ENCODE measurements around the gene FNDC3B.
A peak's percentile ranks its signal among the peaks of the same experiment; 100 is the strongest.
"Not testable (repeated sequence)": the region's sequence is repeated elsewhere in the genome, so short reads cannot be mapped to it uniquely, and the experiment has no call there.

FNDC3B gene

DNA sequence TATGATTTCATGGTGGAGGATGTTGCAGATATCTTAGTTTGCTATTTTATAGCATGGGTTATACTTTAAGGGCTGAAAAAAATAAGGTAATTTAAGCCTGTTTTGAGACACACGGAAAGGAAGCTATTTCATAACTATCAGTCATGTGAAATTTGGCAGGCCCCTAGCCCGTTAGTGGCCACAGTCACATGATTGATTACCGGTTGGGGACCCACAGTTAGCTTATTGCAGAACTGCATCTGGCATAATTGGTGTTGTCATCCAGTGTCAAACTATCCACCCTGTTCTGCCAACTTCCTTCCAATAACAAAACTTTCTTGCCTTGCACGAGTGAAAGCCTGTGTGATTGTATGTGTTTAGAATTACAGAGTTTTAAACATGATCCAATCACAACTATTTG is 35.2 kb downstream of the FNDC3B start:
- DNase-seq (ENCODE audit: low read depth) = no peak

DNA sequence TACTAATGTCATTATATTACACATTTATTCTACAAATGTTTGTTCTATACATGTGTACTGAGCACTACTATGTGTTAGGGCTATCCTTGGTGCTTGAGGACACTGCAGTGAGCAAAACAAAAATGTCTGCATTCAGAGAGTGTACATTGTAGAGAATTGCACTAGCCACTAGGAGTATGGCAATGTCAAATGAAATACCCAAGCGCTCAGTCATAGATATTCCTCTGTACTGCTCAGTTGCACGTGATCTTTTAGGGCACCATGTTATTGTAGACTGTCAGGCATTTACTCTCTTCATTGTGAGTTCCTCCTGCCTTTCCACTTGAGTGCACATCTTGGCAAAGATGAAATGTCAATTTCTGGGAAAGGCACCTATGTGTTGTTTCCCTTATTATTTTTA is 36.8 kb downstream of the FNDC3B start:
- no peak for DNase-seq (ENCODE audit: low read depth)

DNA sequence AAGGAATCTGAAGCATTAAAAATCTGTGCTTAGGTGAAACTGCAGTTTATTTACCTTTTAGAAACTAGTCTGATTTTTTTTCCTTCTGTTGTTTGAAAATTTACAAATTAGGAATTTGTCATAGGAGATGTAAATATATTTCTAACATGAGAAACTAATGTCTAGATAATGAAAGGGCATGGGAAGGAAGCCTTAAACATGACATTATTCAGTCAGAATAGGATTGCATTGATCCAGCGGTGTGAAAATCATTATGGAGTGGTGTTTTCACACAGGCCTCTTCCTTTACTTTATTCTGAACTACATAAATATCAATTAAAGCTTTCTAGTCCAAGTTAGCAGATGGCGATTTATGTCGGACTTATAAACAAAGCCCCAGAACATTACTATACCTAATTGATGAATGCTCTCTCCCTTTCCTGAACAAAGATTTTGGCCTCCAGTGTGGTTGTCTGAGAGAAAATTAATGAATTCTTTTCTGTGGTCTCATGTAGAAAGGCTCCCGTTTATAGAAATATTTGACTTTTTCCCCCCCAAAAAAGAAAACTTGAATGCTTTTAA is 37.9 kb downstream of the FNDC3B start:
- DNase-seq (ENCODE audit: low read depth) = no peak

DNA sequence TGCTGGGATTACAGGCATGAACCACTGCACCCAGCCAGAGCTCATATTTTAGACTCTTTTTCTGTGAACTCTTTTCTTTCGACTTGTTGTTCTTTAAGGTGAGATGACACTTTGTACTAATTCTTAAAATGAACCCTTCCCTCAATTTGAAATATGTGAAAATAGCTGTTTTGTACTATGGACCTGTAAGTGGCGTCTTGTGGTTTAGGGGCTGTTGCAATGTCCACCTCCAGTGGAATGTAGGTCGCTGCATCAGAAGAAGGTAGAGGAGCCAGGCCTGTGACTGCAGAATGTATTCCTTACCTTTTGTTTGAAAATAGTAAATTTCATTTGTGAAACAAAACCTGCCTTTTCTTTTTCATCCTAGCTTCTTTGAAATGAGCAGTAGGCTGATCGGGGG is 38.9 kb downstream of the FNDC3B start:
- DNase-seq (ENCODE audit: low read depth) = no peak

DNA sequence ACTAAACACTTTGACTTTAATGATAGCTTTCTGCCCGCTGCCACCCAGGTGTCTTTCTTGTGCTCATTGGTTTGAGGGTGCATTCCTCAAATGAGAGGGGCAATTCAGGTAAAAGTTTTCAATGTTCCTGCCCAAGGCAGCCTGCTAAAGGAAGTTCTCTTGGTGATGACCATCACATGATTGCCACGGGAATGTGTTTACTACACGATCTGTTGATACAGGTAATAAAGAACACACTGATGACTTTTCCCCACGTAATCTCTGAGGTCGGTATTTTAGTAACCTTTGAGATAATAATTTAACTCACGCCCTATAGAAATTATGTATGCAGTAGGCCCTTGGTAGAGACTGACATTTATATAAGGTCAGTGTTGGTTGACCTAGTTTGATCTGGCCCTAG is 39.3 kb downstream of the FNDC3B start:
- no peak for DNase-seq (ENCODE audit: low read depth)

DNA sequence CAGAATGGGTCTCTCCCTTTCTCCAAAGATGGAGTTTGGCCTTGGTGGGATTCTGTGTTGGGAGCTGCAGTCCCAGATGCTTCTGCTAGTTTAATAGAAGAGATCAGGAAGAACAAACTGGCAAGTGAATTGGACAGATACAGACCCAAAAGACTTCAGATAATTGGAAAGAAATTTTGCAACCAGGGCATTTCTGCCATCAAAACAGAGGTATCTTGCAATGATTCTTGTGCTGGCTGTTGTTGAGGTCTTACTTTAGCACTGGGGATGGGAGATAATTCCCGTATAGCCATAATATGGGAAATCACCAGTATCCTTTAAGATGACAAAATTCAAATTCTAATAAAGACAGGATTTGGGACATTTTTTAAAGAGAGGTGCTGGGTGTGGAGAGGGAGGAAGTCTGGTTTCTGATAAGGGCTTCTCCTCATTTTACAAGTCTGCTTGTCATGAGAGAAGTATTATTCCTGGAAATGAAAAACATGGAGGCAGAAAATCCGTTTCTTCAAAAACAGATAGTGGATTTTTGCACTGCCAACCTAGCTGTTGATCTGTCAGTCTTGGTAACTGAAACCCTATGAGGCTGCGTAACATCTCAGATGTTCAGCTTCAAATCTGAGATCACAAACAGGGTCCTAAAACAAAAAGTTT is 40.1 kb downstream of the FNDC3B start:
- DNase-seq (ENCODE audit: low read depth) = no peak

DNA sequence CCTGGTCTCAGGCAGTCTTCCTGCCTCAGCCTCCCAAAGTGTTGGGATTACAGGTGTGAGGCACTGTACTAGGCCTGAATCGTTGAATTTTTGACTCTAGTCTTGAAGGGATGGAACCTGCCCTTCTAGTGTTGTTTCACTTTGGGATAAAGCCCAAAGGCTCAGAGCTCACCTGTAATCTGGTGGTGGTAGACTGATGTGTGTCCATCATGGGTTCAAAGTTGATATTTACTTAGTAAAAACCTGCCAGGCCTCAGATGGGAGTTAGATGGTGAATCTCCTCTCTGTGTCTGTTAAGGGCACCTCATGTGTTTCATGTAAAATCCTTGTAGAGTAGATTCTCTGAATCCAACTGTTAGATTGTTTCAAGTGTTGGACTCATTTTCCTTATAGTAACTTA is 41.1 kb downstream of the FNDC3B start:
- DNase-seq (ENCODE audit: low read depth) = no peak

DNA sequence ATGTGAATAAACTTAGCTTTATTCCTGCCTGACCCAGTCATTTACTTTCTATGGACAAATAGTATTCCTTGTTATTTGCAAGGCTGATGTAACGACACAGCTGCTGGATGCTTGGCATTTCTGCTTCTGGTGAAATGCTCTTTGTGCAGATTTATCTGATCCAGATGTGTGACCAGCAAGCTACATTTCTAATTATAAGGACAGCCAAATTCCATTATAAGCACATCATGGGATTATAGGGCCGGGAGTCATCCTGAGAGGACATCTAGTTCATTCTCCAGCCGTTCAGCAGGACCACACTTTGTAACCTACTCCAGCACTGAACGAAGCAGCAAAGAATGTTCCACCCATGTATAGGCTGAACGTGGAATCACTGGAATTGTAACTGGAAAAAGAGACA is 42.9 kb downstream of the FNDC3B start:
- DNase-seq (ENCODE audit: low read depth) = peak; percentile 98

DNA sequence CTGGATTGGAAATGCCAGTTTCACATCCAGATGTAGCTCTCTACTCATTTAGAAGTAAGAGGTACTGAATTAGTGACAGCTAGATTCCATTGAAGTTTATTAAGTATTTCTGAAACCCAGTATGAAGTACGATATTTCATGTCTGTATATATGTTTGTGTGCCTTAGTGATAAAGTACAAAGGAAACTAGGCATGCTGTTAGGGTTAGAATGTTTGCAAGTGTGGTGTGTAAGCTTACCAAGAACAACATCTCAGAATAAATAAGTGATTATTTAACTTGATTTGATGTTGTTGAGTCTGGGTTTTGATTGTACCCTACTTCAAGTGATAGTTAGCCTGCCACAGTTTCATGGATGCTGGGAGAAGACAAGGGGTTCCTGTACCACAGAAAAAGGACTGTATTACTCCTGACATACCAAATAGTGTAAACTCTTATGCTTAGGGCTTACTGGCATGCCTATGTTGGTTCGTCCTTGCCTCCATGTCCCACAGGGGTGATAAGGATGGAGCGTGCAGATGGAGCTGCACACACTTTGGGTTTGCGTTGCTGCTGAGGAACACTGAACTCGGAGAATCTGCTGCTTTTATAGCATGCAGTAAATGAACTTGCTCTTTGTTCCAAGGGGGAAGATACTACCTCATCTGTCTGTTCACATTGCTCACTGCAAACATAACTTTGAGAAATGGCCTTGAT is 43.6 kb downstream of the FNDC3B start:
- no peak for DNase-seq (ENCODE audit: low read depth)

DNA sequence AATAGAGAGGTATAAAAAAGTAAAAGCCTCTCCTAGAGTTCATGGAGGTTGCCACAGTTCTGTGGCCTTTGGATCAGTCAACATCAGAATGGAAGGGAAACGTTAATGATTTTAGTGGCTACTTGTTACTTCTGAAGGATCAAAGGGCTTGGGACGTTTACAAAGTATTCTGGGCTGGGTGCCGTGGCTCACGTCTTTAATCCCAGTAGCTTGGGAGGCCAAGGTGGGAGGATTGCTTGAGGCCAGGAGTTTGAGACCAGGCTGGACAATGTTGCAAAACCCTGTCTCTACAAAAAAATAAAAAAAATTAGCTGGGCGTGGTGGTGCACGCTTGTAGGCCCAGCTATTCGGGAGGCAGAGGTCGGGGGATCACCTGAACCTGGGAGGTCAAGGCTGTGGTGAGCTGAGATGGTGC is 44.6 kb downstream of the FNDC3B start:
- DNase-seq (ENCODE audit: low read depth) = no peak

DNA sequence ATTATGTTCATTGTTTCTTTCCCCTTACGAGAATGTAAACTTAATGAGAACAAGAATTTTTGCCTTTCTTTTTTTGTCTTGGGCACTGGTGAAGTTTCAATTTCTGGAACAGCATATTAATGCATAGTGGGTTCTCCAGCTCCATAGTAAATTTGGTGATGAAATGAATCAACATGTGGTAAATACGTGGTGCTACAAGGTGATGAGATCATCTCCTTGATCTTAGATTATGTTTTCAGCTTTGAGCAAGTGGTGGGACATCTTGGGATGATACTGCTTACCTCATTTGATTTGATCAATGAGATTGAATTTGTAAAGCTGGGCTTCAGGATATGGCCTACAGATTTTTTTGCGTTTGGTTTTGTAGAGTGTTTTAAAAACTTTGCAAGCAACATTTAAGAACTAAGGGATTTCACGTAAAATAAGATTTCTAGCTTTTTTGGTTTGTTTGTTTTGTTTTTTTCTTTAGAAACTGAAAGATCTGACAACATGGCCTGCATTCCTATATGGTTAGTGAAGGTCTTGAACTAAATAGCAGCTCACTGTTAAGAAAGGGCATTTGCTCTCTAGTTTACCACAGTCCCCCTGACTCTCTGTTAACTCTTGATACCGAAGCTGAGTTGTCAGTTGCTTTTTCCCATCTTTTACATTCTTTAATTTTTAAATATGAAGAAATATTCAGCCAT is 45.6 kb downstream of the FNDC3B start:
- no peak for DNase-seq (ENCODE audit: low read depth)

DNA sequence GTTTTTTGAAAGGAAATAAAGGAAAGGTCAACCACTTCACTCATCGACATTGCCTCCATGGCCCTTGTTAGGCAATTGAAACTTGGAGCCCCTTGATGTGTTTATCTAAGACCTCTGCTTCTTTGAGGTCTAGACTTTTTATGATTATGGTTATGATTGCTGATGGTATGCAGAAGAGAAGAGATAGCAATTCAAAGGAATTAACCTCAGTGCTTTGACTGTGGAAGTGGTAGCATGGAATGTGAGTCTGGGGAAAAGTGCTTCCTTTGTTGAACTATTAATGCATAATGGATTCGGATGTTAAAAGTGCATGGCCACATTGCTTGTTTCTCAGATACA is 46.1 kb downstream of the FNDC3B start:
- DNase-seq (ENCODE audit: low read depth) = no peak

DNA sequence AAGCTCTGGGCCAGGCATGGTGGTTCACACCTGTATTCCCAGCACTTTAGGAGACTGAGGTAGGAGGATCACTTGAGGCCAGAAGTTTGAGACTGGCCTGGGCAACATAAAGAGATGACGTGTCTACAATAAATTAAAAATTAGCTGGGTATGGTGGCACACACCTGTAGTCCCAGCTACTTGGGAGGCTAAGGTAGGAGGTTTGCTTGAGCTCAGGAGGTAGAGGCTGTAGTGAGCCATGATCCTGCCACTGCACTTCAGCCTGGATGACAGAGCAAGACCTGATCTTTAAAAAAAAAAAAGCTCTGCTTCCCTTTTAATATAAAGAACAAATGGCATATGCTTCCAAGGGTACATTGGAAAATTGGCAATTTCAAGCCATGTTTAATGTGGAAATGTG is 46.7 kb downstream of the FNDC3B start:
- no peak for DNase-seq (ENCODE audit: low read depth)

DNA sequence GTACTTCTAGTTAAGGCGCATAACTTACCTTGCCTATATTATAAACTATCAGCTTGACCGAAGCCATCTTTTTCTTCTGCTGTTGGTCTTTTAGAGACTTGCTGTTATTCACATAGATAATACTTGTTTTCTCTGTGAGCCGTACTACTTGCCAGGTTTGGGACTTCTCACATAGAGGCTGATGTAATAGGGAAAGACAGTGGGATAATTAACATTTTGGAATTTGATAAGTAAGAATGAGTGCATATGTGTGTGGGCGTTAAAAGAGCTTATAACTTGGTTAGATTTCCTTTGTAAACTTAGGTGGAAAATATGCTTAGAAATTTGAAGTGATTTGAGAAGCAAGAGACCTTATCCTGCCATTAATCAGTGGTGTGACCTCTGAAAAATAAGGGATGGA is 47.8 kb downstream of the FNDC3B start:
- DNase-seq (ENCODE audit: low read depth) = no peak

DNA sequence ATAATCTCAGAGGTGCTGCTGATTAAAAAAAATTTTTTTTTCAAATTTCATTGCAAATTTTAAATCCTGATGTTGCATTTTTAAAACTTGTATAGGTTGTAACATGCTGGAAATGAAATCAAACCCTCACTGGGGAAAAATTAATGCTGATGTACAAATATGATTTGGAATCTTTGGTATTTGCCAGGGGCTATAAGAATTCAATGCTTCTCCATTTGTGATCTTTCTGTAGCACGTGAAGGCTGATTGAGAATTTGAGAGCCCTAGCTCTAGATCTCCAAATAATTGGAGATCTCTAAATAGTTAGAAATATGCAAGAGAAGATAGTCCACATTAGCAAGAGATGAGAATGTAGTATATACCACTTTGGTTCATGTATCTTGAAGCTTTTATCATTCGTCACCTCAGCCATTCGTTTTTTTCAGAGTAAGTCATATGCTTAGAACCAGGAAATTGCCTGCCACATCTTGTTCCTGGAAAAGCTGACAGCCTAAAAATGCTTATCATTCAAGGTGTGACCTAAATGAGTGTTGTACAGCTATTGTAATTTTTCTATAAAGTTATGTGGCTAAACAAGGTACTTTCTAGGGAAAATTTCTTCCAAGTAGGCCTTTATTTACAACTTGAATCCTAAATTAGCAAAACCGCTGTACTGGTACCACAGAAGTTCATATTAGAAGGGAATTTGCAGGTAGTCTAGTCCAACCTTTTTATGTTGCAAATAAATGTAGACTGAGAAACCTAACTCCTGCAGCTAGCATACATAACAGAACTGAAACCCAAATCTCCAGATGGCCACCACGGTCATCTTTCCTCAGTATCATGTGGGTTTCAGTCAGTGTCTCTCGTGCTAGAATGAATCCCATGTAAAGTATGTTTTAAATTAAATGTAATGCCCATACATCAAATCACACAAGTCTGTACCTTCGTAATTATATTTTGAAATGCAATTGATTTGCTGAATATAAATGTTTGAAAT is 48.5 kb downstream of the FNDC3B start:
- DNase-seq (ENCODE audit: low read depth) = no peak

DNA sequence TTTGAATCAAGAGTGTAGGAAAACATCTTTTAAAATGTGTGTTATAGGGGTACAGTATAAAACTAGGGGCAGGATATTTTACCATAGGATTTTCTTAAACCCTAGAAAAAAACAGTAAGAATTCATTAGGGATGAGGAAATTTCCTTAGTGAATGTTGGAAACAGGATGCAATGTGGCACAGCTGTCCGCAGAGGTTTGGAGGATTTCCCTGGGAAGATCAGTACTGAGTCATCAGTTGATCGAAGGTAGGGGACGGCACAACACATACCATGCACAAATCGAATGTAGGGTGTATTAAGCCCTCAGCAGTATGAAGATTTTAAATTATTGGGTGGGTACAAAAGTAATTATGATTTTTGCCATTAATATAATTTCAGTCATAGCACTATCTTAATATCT is 49.9 kb downstream of the FNDC3B start:
- peak; percentile 63 for DNase-seq (ENCODE audit: low read depth)

DNA sequence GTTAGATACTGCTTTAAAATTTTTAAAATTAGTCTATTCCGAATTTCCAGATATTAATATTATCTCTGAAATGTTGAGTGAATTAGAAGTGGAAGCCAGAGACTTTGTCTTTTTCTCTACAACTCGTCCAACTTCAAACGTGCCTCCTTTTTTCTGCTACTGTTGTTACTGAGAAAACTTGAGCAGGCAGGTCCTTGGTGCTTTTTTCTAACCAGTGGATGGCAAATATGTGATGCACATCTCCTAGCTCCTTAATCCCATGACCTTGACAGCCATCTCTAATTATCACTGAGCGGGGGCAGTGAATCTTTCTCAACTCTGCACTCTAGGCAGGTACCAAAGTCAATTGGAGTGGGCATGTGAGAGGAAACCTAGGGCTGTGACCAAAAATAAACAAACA is 50.7 kb downstream of the FNDC3B start:
- DNase-seq (ENCODE audit: low read depth) = no peak

DNA sequence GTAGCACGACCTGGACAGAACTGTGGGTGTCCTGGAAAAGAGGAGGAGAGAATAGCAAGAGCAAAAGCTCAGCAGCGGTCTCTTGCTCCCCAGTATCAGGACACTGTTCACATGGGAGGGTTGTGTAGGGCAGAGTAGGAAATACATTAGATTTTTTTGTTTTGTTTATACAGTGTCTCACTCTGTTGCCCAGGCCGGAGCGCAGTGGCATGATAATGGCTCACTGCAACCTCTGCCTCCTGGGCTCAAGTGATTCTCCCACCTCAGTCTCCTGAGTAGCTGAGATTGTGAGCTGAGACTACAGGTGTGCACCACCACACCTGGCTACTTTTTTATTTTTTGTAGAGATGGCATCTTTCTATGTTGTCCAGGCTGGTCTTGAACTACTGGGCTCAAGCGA is 53.3 kb downstream of the FNDC3B start:
- no peak for DNase-seq (ENCODE audit: low read depth)

DNA sequence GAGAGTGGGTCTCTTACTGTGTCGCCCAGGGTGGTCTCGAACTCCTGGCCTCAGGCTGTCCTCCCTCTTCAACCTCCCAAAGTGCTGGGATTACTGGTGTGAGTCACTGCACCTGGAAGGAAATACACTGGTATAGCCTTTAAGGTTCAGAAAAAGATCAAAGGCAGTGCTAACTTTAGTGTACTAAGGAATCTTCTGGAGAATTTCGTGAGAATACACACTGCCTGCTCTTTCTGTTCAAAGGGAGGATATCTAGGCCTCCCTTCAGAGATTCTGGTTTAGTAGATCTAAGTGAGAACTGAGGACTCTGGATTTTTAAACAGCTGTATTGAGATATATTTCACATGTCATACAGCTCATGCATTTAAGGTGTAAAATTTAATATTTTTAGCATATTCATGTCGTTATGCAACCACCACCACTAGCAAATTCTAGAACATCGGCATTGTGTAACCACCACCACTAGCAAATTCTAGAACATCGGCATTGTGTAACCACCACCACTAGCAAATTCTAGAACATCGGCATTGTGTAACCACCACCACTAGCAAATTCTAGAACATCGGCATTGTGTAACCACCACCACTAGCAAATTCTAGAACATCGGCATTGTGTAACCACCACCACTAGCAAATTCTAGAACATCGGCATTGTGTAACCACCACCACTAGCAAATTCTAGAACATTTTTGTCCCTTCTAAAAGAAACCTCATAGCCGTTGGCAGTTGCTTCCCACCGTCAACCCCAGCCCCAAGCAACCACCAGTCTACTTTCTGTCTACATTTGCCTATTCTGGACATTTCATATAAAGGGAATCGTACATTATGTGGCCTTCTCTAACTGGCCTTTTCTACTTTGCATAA is 54.4 kb downstream of the FNDC3B start:
- not testable (repeated sequence) for DNase-seq (ENCODE audit: low read depth)

DNA sequence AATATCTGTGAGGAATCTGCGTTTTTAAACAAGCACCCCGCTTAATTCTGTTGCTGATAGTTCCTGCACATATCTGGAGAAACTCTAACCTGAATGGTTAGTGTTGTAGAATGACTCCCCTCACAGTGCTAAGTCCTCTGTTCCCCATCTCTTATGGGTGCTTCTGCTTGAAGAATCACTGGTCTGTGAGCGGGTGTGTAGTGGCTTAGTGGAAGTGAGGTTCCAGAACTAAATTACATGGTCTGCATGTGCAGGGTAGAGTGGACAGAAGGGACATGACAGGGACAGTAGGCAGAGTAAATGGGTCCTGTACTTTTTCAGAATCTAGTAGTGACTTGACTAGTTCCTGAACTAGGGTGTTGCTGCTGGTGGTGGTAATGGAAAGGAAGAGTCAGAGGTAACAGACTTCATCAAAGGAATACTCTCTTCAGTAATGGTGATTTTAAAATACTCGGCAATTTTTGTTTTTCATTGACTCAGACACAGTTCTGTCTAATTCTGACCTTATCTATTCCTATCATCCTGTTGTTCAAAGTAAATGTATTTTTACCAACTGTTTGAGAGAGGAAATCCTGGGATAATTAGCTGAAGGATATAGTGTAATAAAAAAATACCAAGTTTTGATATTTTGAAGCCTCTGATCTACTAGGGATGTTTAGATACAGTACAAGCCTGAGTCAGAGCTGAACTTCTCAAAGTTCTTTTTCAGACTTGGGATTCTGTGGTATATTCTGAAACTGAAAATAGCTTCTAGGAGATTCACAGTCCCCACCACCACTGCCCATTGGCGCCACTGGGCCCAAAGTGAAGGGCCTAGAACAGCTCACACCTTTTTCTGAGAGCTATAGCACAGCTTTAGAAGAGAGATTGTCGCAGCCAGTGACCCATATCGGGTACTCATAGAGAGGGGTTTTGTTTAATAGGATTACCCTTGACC is 55.5 kb downstream of the FNDC3B start:
- DNase-seq (ENCODE audit: low read depth) = no peak

All from HS-5 (cell line).